Measurements from ENCODE around the gene FAM131A. TPM values are rescaled to one million over a fixed set of nuclear protein-coding genes. Genes with fewer than 3 reads are reported as not detected.

FAM131A gene
- total RNA-seq, 1 experiment from 2014 or later = 15.1 TPM

GRCh38 chr3:184320104-184320445, 17.3 kb upstream of the FAM131A start:
- Histone ChIP-seq H3K4me1 (ENCODE audit: insufficient read depth, low read length, poor library complexity, severe bottlenecking) (peaks cover 34% of the 10 kb centered on the region), H3K27me3 (replicated peaks; ENCODE audit: insufficient read depth, low read depth, low read length, poor library complexity) (no peaks in the 10 kb centered on the region), H3K4me3 (ENCODE audit: low read depth, low read length, poor library complexity, severe bottlenecking) (no peak overlapping the region), H3K27ac (ENCODE audit: low read depth, low read length, poor library complexity, severe bottlenecking) (peak overlapping the region; percentile 74), H3K9me3 (ENCODE audit: low read depth, low read length, poor library complexity, severe bottlenecking) (no peaks in the 10 kb centered on the region), H3K36me3 (ENCODE audit: insufficient read depth, low read length, poor library complexity, severe bottlenecking) (peaks cover 72% of the 10 kb centered on the region)
- ChIA-PET CTCF (no interaction called here), POLR2A (ENCODE audit: low non-redundant PET) (no interaction called here)
- intact Hi-C loops (cut with micrococcal nuclease; ENCODE audit: unreplicated experiment) = no loop called here
- no peak for TF ChIP-seq CTCF (conservative IDR thresholded peaks at IDR 0.05; ENCODE audit: low read depth, low read length)
- TF ChIP-seq EZH2 (IDR thresholded peaks at IDR 0.05; ENCODE audit: borderline replicate concordance, low read depth, low read length, poor library complexity, severe bottlenecking) = no peak
- BruUV-seq (replicated peaks) = no TSS peak
- DNase-seq (ENCODE audit: low spot score) = peak; percentile 96

GRCh38 chr3:184321666-184322065, 15.7 kb upstream of the FAM131A start:
- intact Hi-C loops (cut with micrococcal nuclease; ENCODE audit: unreplicated experiment) = no loop called here
- DNase-seq (ENCODE audit: low spot score) = no peak
- peaks cover 82% of the 10 kb centered on the region for H3K36me3 ChIP-seq (ENCODE audit: insufficient read depth, low read length, poor library complexity, severe bottlenecking)
- TF ChIP-seq EZH2 (IDR thresholded peaks at IDR 0.05; ENCODE audit: borderline replicate concordance, low read depth, low read length, poor library complexity, severe bottlenecking) (no peak), CTCF (conservative IDR thresholded peaks at IDR 0.05; ENCODE audit: low read depth, low read length) (no peak)
- no TSS peak for BruUV-seq (replicated peaks)
- H3K27ac ChIP-seq (ENCODE audit: low read depth, low read length, poor library complexity, severe bottlenecking) = no peak overlapping the region
- ChIA-PET CTCF (no interaction called here), POLR2A (ENCODE audit: low non-redundant PET) (no interaction called here)
- H3K4me1 ChIP-seq (ENCODE audit: insufficient read depth, low read length, poor library complexity, severe bottlenecking) = peaks cover 23% of the 10 kb centered on the region
- H3K9me3 ChIP-seq (ENCODE audit: low read depth, low read length, poor library complexity, severe bottlenecking) = no peaks in the 10 kb centered on the region
- no peaks in the 10 kb centered on the region for H3K27me3 ChIP-seq (replicated peaks; ENCODE audit: insufficient read depth, low read depth, low read length, poor library complexity)
- no peak overlapping the region for H3K4me3 ChIP-seq (ENCODE audit: low read depth, low read length, poor library complexity, severe bottlenecking)

GRCh38 chr3:184322731-184323487, 14.5 kb upstream of the FAM131A start:
- TF ChIP-seq EZH2 (IDR thresholded peaks at IDR 0.05; ENCODE audit: borderline replicate concordance, low read depth, low read length, poor library complexity, severe bottlenecking) (no peak), CTCF (conservative IDR thresholded peaks at IDR 0.05; ENCODE audit: low read depth, low read length) (no peak)
- Histone ChIP-seq H3K4me3 (ENCODE audit: low read depth, low read length, poor library complexity, severe bottlenecking) (no peak overlapping the region), H3K9me3 (ENCODE audit: low read depth, low read length, poor library complexity, severe bottlenecking) (no peaks in the 10 kb centered on the region), H3K27ac (ENCODE audit: low read depth, low read length, poor library complexity, severe bottlenecking) (no peak overlapping the region), H3K4me1 (ENCODE audit: insufficient read depth, low read length, poor library complexity, severe bottlenecking) (peaks cover 17% of the 10 kb centered on the region), H3K36me3 (ENCODE audit: insufficient read depth, low read length, poor library complexity, severe bottlenecking) (peaks cover 83% of the 10 kb centered on the region), H3K27me3 (replicated peaks; ENCODE audit: insufficient read depth, low read depth, low read length, poor library complexity) (no peaks in the 10 kb centered on the region)
- intact Hi-C loops (cut with micrococcal nuclease; ENCODE audit: unreplicated experiment) = no loop called here
- ChIA-PET CTCF (interaction anchor here (0.5 kb wide), 1 partner anchor 15 kb away, joined by 3 read pairs; no protein-coding TSS in a partner anchor), POLR2A (ENCODE audit: low non-redundant PET) (no interaction called here)
- no TSS peak for BruUV-seq (replicated peaks)
- no peak for DNase-seq (ENCODE audit: low spot score)
